ENCODE data around the gene MEIS1.

GRCh38 chr2:66569974-66570373, 135.0 kb downstream of the MEIS1 start:
- TF ChIP-seq, protein P1, sequence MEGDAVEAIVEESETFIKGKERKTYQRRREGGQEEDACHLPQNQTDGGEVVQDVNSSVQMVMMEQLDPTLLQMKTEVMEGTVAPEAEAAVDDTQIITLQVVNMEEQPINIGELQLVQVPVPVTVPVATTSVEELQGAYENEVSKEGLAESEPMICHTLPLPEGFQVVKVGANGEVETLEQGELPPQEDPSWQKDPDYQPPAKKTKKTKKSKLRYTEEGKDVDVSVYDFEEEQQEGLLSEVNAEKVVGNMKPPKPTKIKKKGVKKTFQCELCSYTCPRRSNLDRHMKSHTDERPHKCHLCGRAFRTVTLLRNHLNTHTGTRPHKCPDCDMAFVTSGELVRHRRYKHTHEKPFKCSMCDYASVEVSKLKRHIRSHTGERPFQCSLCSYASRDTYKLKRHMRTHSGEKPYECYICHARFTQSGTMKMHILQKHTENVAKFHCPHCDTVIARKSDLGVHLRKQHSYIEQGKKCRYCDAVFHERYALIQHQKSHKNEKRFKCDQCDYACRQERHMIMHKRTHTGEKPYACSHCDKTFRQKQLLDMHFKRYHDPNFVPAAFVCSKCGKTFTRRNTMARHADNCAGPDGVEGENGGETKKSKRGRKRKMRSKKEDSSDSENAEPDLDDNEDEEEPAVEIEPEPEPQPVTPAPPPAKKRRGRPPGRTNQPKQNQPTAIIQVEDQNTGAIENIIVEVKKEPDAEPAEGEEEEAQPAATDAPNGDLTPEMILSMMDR (conservative IDR thresholded peaks at IDR 0.05 in 1 of 2, IDR thresholded peaks at IDR 0.05 in 1 of 2; ENCODE audit: low read depth in 1 of 2, low read length in 2 of 2): no peak
- TF ChIP-seq EZH2 (IDR thresholded peaks at IDR 0.05; ENCODE audit: low read length, missing control alignments): no peak
